Ecto neural progenitor cell (in vitro differentiated cells): Measurements from ENCODE around the gene GLI3.

Experiments
- DNase-seq: peaks from one replicate; pipeline ENCODE4 v3.0.0-alpha.2; 2018; ENCODE audit warnings: low spot score

The GLI3 gene

DNA sequence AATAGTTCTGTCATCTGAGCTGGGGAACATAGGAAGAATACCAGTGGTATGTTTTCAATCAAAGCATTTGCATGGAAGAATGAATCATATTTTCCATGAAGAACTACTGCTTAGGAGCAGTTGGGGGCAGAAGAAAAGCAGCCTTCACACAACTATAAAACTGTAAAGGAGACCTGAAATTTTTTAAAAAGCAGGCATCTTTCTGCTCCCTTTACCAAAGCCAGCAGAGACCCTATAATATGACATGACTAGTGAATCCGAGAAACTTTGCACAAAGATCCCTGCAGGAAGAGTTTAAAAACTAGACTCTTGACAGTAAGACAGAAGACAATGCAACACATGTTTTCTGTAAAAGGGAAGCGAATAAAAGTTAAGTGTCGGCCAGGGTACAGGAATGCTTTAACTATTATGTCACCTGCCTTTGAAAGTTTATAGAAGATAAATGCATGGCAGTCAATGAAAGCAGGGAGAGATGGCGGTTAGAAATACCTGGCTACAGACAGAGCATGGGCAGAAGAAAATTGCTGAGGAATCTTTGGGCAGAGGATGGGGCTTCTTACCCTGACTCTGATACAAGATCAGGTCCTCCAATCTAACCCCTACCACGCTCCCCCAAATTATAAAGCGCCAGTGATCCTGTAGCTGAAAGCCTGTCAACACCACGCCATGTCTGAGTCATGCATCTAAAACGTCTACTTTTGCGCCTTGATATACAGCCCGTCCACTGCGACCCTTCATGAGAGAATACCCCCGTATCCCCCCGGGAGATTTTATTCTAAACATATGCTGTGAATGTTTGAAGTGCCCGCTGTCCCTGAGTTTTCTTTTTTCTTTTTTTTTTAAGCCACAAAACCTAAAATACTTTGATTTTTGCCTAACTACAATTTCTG, 93.1 kb downstream of the GLI3 start:
- no peak for DNase-seq

GRCh38 chr7:42142089-42142488, 94.9 kb downstream of the GLI3 start:
- no peak for DNase-seq

DNA sequence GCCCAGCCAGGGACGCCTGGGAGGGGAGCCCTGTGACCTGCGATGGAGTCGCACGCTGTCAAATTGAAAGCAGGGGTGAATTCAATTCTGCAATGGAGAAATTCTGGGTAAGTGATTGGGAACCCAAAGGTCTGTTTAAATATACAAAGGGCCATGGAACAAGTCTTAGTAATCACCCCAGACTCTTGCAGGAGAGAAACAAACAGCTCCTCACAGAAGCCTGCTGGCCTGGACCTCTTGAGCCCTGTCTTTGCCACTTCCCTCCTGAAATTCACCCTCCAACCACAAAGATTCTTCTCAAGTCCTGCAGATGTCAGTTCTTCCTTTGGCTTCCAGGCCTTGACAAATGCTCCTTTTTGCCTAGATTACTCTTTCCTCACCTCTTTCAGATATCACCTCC, 97.3 kb downstream of the GLI3 start:
- no peak for DNase-seq

DNA sequence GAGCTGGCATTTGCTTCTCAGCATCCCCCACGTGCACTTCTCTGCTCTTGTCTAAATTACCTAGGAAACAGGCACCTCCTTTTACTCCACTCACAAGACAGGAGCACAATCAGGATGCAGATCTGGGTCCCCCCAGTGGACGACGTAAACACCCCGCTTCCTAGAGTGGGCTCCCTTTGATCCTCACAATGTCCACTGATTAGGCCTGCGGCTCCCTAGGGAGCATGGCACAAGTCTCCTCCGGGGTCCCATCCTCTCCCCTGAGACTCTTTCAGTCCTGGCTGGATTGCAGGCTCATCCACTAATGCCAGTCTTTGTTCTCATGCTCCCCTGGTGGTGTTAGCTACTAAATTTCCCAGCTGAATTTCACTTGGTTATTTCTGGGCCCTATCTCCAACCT, 98.3 kb downstream of the GLI3 start:
- DNase-seq = peak; percentile 57

DNA sequence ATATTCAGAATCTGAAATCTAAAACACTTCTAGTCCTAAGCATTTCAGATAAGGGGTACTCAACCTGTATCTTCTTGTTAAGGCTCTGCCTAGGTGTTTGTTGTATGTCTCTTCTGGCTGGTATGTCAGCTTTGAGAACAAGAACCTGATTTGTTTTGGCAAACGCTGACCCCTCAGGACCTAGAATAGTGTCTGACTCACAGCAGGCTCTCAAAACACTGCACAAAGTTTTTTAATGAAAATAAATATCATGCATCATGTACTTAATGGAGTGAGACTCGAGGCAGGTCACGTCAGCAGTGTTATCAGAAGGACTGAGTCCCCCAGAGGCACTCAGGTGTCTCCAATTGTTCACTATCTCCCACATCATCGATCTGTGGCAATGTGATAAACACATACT, 99.1 kb downstream of the GLI3 start:
- no peak for DNase-seq

DNA sequence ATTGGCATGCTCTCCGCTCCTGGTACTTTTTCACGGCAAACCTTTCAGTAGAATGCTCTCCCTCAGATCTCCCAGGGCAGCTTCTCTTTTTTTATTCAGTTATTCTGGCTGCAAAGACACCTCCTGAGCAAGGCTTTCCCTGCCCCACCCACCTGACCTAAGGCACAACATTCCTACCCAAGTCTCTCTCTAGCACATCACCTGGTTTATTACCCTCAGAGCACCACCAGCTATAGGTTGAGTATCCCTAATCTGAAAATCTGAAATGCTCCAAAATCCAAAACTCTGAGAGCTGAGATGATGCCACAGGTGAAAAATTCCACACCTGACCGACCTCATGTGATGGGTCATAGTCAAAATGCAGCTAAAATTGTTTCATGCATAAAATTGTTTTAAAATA, 99.6 kb downstream of the GLI3 start:
- no peak for DNase-seq

DNA sequence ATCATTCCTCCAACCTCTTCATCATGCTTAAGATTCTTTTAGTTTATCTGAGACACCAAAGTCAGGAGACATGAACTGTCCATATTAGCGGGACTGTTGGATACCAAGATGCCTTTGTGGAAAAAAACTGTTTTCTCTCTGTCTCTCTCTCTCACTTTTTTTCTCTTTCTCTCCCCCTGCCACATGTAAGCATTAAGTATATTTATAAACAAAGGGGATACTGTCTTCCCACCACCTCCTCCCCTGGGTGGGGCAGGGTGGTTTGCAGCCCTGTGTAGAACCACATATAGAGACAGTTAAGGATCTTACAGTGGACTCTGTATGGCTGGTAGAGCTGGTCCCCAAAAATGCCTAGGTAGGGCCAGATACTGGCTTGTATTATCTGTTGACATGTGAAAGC, 101.3 kb downstream of the GLI3 start:
- DNase-seq = no peak

DNA sequence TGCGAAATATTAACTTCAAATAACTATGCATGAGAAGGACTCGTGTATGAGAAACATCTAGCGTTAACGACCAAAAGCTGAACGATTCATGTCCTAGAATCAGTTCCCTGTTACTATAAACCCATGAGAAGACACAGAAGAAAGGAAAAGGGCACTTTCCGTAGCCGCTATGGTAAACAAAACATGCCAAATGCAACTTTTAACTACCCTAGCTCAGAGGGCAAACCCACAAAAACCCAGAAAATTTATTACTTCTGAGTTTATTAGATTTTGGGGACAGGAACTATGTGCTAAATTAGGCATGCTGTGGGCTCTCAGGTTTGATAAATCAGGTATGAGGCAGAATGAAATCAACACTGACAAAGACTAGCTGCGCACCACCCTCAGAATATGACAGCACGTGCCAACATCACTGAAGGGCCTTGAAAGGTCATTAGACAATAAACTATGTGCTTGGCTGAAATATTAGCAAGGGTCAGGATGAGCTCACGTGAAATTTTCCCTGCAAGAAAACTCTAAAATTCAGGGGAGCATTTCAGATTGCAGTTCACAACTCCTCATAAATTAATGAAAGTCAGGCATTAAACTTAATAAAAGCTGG, 102.6 kb downstream of the GLI3 start:
- DNase-seq = no peak

DNA sequence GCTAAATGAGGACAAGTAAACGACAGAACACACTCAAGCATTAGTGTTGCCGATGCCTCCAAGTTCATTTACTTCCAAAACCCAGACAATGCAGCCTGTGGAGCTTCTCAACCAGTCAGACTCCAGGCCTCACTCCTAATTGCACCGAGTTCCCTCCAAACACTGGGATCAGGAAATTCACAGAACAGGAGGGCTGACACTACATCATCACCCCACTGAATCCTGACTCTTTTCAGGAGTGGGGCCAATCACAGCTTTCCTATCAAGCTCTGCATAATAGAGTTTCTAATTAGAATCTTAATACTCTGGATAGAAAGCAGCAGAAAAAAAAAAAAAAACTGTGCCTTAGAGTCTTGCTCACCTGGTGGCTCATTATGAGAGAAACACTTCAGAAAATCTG, 103.7 kb downstream of the GLI3 start:
- no peak for DNase-seq

DNA sequence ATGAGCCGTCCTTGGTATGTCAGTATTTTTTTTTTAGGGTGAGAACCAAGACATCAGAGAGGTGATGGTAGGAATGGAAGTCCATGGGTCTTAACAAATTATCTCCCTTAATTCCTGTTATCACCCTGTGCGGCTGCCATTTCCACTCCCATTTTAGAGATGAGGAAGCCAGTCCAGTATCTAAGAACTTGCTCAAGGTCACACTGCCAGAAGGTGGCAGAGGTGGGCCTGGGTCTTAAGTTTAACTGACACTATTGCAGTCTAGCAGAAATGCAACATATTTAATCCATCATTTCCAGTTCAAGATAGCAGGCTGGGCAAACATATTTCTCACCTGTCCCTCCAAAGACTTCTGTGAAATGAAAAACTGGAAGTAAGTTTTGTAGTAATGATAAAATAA, 108.3 kb downstream of the GLI3 start:
- no peak for DNase-seq

DNA sequence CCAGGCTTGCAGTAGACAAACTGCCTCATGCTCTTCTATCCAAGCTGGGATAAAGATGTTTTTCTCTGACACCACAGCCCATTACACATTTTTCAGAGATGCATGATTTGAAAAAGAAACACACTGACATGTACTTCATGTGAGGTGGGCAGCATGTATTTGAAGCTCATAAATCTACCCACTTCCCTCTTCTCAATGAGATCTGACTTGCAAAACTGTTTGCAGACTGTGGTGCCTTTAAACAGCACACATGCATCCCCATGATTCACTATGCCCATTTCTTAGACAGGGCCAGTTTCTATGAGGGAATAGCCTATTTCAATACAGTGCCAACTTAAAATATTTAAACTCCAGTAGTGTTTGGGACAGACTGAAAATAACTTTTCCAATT, 109.8 kb downstream of the GLI3 start:
- no peak for DNase-seq

- DNase-seq = no peak
Observed at GRCh38 chr7:42126475-42127231, 110.4 kb downstream of the GLI3 start.

GRCh38 chr7:42125321-42125720, 111.7 kb downstream of the GLI3 start:
- no peak for DNase-seq

- DNase-seq = no peak
Observed at GRCh38 chr7:42123716-42124115, 113.3 kb downstream of the GLI3 start.

DNA sequence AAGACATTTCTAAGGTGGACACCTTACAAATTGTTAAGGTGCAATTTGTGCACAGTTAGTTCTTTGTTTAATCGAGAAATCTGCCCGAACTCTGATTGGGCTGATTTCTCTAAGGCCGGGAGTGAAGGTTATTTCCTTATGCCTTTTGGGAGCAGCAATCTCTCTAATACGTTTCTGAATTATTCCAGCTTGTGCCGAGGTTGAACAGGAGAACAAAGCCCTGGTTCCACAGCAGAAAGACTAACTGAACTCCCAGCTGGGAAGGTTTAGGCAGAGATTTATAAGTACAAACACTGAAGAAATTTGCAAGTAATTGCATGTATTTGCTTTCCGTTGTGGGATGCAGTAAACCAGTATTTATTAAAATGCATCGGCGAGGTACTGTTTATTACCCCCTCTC, 116.8 kb downstream of the GLI3 start:
- DNase-seq = no peak

- DNase-seq = no peak
Observed at GRCh38 chr7:42117201-42117600, 119.8 kb downstream of the GLI3 start.

DNA sequence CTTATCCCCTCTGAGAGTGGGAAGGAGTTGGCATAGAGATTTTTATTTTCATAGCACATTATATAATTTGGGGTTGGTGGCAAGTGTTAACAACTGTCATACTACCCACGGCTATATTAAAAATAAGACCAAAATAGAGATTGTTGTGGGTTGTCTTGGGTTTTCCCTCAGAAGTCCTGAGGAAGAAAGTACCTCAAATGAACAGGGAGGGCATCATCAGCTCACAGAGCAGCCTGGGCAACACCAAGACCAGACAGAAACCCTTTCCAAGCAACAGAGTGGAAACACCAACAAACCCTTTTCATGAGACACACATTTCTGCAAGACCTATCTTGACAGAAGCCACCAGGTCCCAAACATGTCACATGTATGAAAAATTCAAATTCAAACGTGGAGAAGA, 121.2 kb downstream of the GLI3 start:
- DNase-seq = no peak

DNA sequence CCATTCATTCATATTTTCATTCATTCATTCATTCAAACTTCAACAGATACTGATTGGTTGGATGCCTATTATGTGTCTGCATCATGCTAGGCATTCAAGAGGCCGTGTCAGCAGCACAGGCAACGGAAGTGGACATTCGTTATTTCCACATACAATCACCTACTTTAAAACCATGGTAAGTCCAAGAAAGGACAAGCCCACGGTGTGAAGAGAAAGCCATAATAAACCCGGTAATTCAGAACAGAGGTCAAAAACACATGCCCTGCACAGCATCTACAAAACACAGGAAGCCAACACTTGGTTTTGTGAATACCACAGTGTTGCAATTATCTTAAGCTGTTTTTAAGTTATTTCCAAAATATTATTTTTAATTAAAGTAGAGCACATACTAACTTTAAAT, 126.7 kb downstream of the GLI3 start:
- DNase-seq = no peak

- no peak for DNase-seq
Observed at GRCh38 chr7:42108803-42109528, 128.0 kb downstream of the GLI3 start.

- DNase-seq = peak; percentile 59
Observed at GRCh38 chr7:42107484-42108240, 129.3 kb downstream of the GLI3 start.

GRCh38 chr7:42106562-42106961, 130.4 kb downstream of the GLI3 start:
- no peak for DNase-seq
